Stimulated activated CD4-positive, alpha-beta T cell treated with anti-CD3 and anti-CD28 coated beads, Interleukin-15, amount 100 ng/mL, for 24 hours (primary cell): ENCODE measurements around the gene SSTR3.
"Not testable (repeated sequence)": the region's sequence is repeated elsewhere in the genome, so short reads cannot be mapped to it uniquely, and the experiment has no call there.

Experiments used
- DNase-seq: peaks from one replicate; pipeline ENCODE4 v3.0.0-alpha.2; 2020

Gene SSTR3

DNA sequence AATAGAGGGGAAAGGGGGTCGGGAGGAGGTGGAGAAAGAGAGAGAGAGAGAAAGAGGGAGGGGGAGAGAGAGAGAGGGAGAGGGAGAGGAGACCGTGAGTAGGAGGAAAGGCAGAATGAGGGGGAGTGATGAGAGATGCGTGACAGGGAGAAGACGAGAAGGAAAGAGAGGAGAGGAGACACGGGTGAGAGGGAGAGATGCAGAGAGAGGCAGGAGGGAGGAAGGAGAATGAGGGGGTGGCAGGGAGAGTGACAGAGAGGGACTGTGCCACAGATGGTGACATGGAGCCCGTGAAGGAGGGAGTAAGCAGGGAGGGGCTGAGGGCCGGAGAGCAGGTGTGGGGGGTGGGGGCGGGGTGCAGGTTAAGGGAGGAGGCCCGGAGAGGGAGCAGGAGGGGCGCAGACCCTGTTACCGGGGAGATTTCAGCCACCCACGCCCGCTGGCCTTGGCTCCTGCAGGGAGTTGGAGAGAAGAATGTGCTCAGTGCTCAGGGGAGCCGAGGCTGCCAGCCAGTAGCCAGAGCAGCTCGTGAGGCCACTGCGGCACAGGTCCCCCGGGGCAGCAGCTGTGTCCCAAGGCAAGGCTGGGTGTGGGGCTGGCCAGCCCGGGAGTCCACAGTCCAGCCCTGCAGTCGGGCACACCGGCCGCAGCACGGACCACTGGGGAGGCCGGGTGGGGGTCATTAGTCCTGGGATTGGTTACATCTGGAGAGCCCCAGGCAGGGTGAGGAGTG, at the start of gene SSTR3:
Gene SSTR3 (minus strand): TSS at position 304 of the 733 bp plus-strand sequence. CDS start 4,674 bp downstream, outside the sequence.
- no peak for DNase-seq

DNA sequence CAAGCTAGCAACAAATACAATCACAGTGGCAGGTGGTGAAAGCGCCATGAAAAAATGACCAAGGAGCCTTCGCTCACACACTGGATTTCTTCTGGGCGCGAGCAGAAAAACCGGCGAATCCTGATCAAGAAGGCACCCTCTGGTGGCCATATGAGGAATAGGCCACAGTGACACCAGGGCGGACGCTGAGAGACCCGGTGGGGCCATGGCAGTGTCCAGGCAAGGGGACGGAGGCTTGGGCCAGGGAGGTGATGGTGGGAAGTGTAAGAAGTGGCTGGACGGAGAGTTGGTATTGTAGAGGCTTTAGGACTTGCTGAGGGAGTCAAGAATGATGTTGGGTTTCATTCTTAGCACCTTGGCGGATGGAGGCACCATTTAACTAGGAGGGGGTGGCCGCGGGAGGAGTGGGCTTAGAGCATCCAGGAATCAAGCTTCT, 48.6 kb upstream of the SSTR3 start:
- DNase-seq, result peak; percentile 72

DNA sequence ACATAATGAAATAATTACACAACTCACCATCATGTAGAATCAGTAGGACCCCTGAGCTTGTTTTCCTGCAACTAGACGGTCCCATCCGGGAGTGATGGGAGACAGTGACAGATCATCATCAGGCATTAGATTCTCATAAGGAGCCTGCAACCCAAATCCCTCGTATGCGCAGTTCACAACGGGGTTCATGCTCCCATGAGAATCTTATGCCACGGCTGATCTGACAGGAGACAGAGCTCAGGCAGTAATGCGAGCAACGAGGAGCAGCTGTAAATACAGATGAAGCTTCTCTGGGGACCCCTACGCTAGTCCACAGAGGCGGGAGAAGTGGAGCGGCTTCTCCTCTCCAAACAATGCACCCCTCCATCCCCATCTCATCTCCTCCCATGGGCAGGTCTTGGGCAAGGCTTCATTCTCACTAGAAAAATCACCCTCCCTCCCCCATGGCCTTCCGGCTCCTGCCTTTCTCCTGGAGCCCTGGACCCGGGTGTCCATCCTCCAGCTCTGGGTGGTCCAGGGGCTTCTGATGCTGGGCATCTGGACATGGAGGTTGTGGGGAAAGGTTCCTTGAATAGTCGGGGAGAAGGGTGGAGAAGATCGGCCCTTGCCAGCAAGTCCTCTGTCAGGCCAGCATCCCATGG, 48.0 kb upstream of the SSTR3 start:
- DNase-seq, result no peak

DNA sequence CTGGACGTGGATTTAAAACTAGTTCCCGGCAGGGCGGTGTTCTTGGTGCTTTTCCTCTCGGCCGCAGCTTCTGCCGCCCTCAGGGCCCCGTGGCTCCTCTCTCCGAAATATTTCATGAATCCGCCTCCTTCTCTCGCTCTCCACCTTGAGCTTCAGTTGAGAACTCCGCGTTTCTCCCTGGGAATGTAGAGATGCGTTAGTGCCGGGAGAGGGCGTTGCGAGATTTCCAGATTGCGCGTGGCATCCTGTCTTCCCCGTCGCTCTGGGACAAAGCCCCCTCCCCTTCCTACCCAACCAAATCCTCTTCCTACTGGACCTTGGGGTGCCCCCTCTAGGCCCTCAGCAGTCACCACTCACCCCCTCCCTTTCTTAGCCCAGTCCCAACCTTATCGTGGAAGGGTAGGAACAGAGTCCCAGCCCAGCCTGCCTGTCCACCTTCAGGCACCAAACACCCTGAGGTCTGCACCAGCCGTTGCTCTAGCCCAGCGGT, 47.3 kb upstream of the SSTR3 start:
- DNase-seq, result peak; percentile 45

DNA sequence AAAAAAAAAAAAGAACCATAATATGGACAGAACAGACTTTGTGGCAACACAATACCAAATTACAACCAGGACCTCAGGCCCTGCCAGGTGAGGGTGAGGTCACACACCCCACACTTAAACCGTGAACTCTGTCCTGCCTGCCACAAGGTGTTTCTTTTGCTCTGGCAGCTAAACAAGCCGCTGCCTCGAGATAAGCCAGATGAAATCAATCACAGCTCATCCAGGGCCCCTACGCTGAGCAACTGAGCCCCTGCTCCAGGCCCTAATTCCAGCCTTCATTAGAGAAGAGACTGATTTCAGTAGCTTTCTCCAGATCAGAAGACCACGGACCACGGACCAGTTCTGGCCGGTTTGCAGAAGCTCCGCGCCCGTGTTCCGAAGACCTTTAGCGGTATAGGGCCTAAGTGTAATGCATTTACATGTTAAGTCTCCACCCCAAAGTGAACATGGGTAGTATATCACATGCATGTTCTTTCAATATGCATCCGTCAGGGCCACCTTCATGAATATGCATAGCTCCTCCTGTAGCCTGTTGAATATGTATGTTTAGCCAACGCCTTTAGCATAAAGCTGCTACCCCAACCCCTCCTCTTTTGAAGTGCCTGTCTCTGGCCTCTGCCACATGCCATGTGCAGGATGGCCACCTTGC, 46.6 kb upstream of the SSTR3 start:
- no peak for DNase-seq

DNA sequence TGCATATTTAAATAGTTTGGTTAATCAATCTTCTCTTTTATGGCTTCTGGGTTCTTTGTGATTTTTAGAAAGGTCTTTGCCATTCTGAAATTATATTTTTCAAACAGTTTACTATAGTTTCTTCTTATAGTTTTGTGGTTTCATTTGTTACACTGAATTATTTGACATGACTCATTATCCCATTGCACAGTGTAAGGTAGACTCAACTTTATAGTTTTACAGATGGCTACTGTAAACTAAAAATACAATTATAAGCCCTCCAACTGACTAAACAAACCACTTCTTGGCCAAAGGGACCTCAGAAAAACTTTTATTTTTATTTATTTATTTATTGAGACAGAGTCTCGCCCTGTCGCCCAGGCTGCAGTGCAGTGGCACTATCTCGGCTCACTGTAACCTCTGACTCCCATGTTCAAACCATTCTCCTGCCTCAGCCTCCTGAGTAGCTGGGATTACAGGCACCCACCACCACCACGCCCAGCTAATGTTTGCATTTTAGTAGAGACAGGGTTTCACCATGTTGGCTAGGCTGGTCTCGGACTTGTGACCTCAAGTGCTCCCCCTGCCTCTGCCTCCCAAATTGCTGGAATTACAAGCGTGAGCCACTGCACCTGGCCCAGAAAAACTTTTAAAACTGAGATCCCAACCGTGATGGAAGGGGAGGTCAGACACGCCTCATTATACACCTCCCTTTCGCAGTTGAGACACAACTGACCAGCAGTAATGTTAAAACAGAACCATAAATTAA, 45.9 kb upstream of the SSTR3 start:
- no peak for DNase-seq

DNA sequence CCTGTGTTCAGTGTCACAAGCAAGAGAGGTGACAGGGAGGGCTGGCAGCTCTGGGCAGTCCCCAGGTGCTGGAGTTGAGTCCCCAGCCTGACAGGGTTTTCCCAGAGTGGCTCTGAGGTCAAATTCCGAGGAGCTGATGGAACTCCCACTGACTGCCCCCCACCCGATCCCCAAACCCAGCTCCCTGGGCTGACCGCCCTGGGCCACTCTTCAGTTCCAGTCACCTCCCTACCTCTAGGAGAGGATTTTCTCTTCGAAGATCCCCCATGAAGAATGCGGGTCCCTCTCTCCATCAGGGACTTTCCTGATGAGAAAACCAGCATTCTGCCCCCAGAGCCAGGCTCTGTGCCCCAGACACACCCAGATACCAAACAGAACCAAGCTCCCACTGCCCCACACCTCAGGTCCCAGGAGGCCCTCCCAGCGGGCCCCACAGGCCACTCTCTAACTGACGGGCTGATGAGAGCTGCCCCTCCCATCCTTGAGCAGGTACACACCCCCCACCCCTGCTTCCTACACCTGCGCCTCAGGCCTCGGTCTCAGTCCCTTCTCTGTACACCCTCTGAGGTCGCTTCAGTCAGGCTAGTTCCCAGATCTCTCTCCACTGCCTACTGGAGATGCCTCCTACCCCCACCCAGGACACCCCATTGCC, 43.9 kb upstream of the SSTR3 start:
- no peak for DNase-seq

DNA sequence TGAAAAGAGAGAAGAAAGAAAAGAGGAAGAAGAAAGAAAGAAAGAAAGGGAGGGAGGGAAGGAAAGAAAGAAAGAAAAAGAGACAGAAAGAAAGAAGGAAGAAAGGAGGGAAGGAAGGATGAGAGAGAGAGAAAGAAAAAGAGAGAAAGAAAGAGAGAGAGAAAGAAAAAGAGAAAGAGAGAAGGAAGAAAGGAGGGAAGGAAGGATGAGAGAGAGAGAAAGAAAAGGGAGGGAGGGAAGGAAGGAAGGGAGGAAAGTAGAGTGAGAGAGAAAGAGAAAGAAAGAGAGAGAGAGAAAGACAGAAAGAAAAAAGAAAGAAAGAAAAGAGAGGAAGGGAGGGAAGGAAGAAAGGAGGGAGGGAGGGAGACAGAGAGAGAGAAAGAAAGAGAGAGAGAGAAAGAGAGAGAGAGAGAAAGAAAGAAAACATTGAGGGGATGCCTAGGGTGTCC, 43.3 kb upstream of the SSTR3 start:
- DNase-seq, result no peak

DNA sequence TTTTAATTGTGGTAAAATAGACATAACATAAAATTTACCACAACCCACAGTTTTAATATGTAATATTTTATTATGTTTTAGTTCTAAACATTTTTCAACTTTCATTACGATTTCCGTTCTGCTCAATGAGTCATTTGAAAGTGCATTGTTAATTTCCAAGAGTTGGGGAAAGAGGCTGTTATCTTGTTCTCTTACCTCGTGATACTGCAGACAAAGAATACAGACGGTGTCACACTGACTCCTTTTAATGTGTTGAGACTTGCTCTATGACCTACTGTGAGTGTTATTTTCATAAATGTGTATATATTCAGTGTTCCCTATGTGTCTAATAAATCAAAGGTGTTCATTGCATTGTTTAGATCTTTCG, 42.6 kb upstream of the SSTR3 start:
- DNase-seq, result no peak

DNA sequence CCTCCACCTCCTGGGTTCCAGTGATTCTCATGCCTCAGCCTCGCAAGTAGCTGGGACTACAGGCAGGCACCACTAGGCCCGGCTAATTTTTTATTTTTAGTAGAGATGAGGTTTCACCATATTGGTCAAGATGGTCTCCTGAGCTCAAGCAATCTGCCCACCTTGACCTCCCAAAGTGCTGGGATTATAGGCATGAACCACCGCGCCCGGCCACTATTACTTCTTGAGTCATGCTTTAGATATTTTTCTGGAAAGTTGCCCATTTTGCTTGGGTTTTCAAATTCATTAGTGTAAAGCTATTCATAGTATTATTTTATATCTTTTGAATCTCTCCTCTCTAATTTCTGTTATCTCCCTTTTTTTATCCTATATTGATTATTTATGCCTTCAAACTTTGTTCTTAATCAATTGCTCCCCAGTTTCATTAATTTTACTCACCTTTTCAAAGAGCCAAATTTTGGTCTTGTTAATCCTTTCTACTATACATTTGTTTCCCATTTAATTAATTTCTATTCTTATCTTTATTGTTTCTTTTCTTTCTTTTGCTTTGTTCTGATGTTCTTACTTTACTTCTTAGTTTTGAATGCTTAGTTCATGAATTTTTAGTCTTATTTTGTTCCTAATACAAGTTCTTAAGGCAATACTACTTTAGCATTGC, 42.1 kb upstream of the SSTR3 start:
- no peak for DNase-seq

DNA sequence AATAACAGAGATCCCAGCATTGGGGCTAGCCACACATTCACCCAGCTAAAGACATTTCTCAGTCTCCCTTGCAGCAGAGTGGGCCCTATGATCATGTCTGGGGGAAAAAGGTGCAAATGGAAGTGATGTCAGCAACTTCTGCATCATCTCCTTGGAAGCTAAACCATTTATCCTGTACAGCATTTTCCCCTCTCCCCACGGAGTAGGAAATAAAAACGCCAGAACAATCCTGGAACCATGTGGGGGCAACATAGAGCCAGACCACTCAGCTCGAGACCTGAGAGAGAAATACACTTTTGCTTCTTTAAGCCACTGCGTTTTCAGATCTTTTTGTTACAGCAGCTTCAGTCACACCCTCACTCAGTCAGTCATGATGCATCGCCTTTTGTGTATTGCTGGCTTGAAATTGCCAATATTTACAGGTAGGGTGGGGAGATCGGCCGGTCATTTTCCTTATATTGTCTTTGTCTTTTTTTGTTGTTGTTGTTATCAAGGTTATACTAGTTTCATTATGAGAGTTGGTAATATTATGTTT, 40.9 kb upstream of the SSTR3 start:
- DNase-seq, result no peak

DNA sequence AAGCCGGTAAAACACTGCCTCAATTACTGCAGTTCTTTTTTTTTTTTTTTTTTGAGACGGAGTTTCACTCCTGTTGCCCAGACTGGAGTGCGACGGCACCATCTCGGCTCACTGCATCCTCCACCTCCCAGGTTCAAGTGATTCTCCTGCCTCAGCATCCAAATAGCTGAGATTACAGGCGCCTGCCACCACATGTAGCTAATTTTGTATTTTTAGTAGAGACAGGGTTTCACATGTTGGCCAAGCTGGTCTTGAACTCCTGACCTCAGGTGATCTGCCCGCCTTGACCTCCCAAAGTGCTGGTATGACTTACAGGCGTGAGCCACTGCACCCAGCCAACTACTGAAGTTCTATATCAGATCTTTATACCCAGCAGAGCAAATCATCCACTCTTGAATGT, 39.6 kb upstream of the SSTR3 start:
- DNase-seq, result not testable (repeated sequence)

DNA sequence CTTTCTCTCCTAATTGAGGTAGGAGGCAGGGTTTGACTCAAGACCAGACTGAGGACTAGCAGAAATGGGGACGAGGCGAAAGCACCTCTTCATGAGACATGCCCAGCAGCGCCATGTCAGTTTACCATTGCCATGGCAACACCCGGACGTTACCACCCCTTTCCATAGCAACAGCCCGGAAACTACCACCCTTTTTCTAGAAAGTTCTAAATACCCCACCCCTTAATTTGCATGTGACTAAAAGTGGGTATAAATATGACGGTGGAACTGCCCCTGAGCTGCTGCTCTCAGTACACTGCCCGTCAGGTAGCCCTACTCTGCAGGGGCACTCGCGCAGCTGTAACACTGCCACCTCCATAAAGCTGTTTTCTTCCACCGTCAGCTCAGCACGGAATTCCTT, 37.7 kb upstream of the SSTR3 start:
- DNase-seq, result no peak

DNA sequence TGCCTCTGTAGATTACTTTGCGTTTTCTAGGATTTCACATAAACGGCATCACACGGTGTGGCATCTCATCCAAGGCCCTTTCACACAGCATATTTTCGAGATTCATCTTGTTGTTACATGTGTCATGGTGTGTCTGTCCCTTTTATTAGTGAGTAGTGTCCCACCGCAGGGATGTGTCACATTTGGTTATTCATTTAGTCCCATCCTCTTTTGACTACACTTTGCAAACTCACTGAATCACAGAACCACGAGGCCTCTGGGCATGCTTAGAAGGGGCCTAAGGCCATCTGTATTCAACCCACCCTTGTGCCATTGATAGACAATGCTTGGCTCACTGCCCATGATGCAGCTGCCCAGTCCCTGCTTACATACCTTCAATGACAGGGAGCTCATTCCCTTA, 36.0 kb upstream of the SSTR3 start:
- DNase-seq, result no peak

DNA sequence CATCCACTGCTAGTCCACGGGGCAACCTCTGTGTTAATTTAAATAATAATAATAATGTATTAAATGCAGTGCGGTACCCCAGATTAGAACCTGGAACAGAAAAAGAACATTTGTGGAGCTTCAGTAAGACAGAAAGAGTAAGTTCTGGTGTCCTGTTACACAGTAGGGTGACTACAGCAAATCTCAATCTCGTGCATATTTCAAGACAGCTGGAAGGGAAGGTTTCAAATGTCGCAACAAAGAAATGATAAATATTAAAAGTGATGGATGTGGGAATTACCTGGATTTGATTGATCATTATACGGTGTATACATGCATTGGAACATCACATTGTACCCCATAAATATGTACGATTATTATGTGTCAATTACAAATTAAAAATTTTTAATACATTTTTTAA, 33.5 kb upstream of the SSTR3 start:
- no peak for DNase-seq

DNA sequence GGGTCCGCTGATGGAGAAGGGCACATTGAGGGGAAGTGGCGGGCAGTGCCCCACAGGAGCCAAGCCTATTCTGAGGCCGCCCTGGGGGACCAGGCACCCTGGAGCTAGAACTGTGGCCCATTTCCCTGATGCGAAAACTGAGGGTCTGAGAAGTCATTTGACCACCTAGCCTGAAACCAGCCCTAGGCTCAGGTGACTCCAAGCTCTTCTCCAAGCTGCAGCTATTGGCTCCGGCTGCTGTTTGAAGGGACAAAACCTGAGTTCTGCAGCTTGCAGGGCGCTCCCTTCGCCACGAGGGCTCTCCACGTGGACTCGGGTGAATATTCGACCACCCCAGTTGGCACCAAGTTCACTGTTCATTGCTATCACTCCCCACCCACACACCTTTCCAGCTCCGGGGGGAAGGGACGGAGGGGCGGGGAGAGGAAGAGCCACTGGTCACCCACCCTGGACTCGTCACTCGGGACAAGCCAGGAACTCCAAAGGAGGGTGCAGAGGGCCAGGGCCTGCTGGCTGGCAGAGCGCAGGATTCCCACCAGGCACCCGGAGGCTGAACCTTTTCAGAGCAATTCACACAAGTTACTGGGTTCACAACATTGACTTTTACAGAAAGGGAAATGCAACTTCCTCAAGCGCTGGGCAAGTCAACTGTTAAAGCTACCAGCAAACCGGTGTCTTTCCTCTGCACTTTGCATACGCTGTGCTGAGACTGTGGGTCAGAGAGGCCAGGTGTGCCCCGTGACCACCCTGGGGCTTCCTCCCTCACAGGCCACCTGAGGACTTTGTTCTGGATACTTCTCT, 32.8 kb upstream of the SSTR3 start:
- DNase-seq, result no peak

DNA sequence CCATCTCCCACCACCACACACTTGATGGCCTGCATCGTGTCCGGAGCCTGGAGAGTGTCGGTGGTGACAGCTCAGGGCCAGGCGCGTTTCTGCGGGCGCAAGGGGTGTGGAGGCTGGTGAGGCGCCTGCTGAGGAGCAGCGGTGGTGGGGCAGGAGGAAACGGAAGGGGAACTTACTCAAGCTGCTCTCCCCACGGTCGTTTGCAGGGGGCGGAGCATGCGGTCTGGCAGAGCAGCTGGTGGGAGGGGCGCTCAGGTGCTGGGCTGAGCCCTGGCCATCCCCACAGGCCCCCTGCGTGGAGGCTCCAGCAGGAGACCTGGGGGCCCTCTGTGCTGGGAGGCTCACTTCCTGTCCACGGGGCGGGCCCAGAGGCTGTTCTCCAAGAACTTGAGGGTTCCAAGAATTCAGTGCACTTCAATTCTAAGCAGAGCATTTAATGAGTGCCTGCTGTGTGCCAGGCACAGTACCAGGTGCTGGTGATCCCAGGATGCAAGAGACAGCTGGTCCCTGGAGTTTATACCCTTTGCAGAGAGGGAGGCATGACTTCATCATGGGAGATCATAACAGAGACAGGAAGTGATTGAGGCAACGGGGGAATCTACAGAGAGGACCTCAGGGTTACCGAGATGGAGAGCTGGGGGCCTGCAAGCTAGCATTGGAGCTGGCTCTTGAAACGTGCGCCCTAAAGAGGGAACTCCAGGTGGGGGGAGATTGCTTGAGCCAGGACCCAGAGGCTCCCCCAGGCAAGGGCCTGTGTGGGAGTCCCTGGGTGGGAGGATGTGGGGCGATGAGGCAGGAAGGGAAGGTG, 32.0 kb upstream of the SSTR3 start, which contains the start of gene RAC2:
Gene RAC2 (minus strand): TSS at position 156 of the 808 bp plus-strand sequence. CDS start 121 bp downstream, at position 35.
- peak; percentile 97 for DNase-seq

DNA sequence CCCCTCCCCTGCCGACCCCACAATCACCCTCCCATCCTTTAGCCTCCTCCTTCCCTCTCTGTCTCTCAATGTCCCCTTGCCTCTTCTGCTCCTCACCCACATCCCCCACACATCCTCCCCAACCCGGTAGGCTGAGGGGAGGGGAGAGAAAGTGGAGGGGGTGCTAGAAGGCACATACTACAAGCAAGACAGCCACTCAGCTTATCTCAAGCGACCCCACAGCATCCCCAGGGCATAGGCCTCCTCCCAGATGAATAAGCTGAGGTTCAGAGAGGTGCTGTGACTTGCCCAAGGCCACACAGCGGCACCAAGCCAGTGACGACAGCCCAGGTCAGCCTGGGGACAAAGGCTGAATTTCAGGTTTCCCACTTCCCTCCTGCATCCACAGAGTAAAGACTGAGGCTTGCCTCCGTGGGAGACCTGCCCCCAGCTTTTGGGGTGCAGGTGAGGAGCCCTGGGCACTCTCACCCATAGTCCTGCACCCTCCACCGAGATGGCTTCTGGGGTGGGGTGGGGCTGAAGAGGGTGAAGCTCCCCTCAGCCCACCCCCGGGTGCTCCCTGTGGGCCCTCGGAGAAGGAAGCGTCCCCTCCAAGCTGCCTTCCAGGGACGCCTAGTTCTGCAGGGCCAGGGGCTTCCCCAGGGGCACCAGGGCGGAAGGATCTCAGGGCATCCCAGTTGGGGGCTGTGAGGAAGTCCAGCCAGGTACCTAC, 31.3 kb upstream of the SSTR3 start:
- no peak for DNase-seq

DNA sequence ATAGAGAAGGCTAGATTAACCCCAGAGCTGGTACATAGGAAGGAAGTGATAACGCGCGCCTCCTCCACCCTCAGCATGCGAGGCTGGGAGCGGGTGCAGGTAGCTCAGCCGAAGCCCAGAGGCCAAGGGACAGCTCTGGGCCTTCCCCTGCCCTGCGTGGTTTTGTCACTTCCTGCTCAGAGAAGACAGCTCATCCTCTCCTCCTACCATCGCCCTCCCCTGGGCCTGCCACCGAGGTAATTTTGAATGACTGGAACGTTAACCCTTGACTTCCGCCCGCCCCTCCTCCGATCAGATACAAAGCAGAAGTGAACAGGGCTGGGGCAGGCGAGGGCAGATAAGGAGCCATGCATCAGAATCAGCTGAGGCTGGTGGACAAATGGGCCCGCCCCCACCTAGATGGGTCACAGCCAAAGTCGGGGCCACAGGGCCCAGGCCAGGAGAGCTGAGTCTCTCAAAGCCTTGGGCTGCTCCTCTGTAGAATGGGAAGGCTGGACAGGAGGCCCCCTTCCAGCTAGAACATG, 30.2 kb upstream of the SSTR3 start:
- peak; percentile 96 for DNase-seq
